ENCODE results near the gene GATAD2A. TPM values are rescaled to one million over a fixed set of nuclear protein-coding genes. Genes with fewer than 3 reads are reported as not detected.

GATAD2A gene
- total and polyA plus RNA-seq, 2 of the 8 experiments (the other 6 are each of a cell fraction or from before 2014, with no cell fraction given), result 38.4 to 205 TPM

DNA sequence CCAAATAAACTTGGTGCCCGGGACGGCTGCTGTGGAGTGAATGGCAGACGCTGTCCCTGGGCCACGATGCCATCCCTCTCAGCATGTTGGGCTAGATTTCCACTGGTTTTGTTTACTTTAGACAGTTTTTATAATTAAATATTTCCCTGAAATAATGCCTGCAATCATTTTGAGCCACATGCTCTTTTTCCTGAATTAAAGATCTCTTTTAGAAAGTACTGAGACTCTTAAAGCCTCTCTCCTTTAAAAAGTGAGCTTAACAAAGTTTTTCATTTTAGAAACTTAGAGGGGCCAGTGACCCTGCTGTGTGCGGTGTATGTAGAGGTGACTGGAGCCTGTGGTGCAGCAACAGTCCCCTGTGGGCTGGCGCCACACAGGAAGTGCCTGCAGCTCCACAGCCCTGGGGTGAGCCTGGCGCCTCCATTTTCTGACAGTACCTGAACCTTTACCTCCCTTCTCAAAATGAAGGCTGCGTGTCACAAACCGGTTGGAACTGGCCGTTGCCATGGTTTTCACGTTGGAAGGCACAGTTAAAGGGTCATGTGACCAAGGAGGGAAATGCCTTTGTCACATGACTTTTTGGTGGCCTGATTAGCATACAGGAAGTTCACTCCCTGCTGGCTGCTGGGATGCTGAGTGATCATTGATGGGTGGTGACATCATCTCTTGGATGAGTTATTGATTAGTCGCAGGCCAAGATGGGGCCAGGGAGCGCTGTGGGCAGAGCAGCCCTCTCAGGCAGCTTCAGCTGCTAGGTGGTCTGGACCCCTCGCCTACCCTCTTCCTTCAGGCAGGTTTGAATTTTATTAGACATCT lies 83.6 kb downstream of the GATAD2A start (continued):
- TF ChIP-seq TAF7 (optimal IDR thresholded peaks at IDR 0.05; ENCODE audit: borderline replicate concordance, low read depth, low read length), result peak; percentile 80
- TF ChIP-seq BACH1 (IDR thresholded peaks at IDR 0.05; ENCODE audit: low read length), result no peak
- no peak for TF ChIP-seq FOSL1 (IDR thresholded peaks at IDR 0.05; ENCODE audit: insufficient read depth, low read depth, low read length)
- no peak for TF ChIP-seq CHD2 (IDR thresholded peaks at IDR 0.05; ENCODE audit: low read length)
- TF ChIP-seq PHF8 (conservative IDR thresholded peaks at IDR 0.05; ENCODE audit: low read depth, low read length), result no peak
- no peak for TF ChIP-seq SIX5 (IDR thresholded peaks at IDR 0.05; ENCODE audit: low read depth, low read length)
- no peak for TF ChIP-seq KDM1A (IDR thresholded peaks at IDR 0.05; ENCODE audit: borderline replicate concordance, low read length)
- TF ChIP-seq JUN (IDR thresholded peaks at IDR 0.05; ENCODE audit: low read depth, low read length), result peak; percentile 87
- TF ChIP-seq SP2 (IDR thresholded peaks at IDR 0.05; ENCODE audit: low read length), result no peak
- TF ChIP-seq, protein P1, sequence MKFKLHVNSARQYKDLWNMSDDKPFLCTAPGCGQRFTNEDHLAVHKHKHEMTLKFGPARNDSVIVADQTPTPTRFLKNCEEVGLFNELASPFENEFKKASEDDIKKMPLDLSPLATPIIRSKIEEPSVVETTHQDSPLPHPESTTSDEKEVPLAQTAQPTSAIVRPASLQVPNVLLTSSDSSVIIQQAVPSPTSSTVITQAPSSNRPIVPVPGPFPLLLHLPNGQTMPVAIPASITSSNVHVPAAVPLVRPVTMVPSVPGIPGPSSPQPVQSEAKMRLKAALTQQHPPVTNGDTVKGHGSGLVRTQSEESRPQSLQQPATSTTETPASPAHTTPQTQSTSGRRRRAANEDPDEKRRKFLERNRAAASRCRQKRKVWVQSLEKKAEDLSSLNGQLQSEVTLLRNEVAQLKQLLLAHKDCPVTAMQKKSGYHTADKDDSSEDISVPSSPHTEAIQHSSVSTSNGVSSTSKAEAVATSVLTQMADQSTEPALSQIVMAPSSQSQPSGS (IDR thresholded peaks at IDR 0.05; ENCODE audit: low read length), result peak; percentile 96

Measured in H1 (cell line).